HepG2 (cell line): ENCODE results near the gene LRIG1. TPM values are rescaled to one million over a fixed set of nuclear protein-coding genes. Genes with fewer than 3 reads are reported as not detected.

Source experiments
- ATAC-seq: fragments of 200-7000 bp; cut with Tn5 transposase; 3 replicates; pipeline ENCODE4 v1.9.1; 2020; ENCODE audit warnings: mild to moderate bottlenecking, moderate library complexity
- BruUV-seq: library from RNA; stranded (reverse); fragments of 400-500 nt; replicated peaks from 2 replicates; lab custom pipeline; 2021; lab: Mats Ljungman, UMichigan
- CTCF ChIA-PET: fragments of 300-600 bp; formaldehyde crosslinking; extraction: SDS; loops from one replicate; lab custom pipeline; 2021; ENCODE audit warnings: low total read pairs, inconsistent platforms, low intra/inter-chr PET ratio; lab: Yijun Ruan, JAX
- POLR2A ChIA-PET: fragments of 350-600 bp; sonication (Branson Sonifier 250); formaldehyde crosslinking; loops from one replicate; lab custom pipeline; 2020; ENCODE audit warnings: antibody characterized with exemption, inconsistent platforms; lab: Yijun Ruan, JAX
- DNase-seq: peaks from one replicate; pipeline ENCODE4 v3.0.0-alpha.2; 2015; ENCODE audit warnings: low spot score
- FAIRE-seq: peaks from 3 replicates; lab custom pipeline; 2011; peaks lifted over from hg19 to GRCh38; lab: Jason Lieb, UNC
- H2AFZ ChIP-seq: one replicate; pipeline ENCODE4 v1.6.1; 2011; ENCODE audit warnings: low read length, inconsistent platforms
- H3K27ac ChIP-seq: fragments of 300-600 bp; 3 replicates; pipeline ENCODE4 v1.8.0; 2011; ENCODE audit warnings: mixed run types, mild to moderate bottlenecking, mixed read lengths, low read length, inconsistent platforms; ENCODE audit not compliant: insufficient read depth; ENCODE audit errors: extremely low read length
- H3K27me3 ChIP-seq, 2 experiments: fragments of 200-600 bp in 1 of 2; 2 replicates in 1 of 2; 3 replicates in 1 of 2; pipeline versions ENCODE4 v1.6.0 to v1.8.0; 2011; ENCODE audit warnings: low read length in 2 of 2, mild to moderate bottlenecking in 2 of 2, moderate library complexity in 2 of 2, inconsistent platforms in 1 of 2; ENCODE audit not compliant: insufficient read depth in 2 of 2, control insufficient read depth in 1 of 2
- H3K36me3 ChIP-seq, 2 experiments: fragments of 200-600 bp in 1 of 2; replicated peaks in 1 of 2; 2 replicates in 1 of 2; 3 replicates in 1 of 2; pipeline versions ENCODE4 v1.5.1 to v1.8.0; 2011; ENCODE audit warnings: low read length in 2 of 2, inconsistent platforms in 1 of 2; ENCODE audit not compliant: insufficient read depth in 2 of 2, control insufficient read depth in 1 of 2
- H3K4me1 ChIP-seq: 2 replicates; pipeline ENCODE4 v1.5.1; 2012; ENCODE audit warnings: low read length, inconsistent platforms; ENCODE audit not compliant: insufficient read depth
- H3K4me2 ChIP-seq: 2 replicates; pipeline ENCODE4 v1.6.0; 2011; ENCODE audit warnings: low read depth, low read length, inconsistent platforms
- H3K4me3 ChIP-seq, 3 experiments: fragments of 200-600 bp in 1 of 3; sonication (generic), shearing (Covaris generic) in 1 of 3; replicated peaks in 1 of 3; 2 replicates each; pipeline ENCODE4 v1.5.1; 2011 to 2016; ENCODE audit warnings: low read length in 3 of 3, inconsistent platforms in 2 of 3, low read depth in 2 of 3, mild to moderate bottlenecking in 2 of 3, control low read depth in 1 of 3, mixed read lengths in 1 of 3; ENCODE audit not compliant: insufficient read depth in 1 of 3
- H3K79me2 ChIP-seq: one replicate; pipeline ENCODE4 v1.6.1; 2011; ENCODE audit warnings: low read length, inconsistent platforms; ENCODE audit not compliant: insufficient read depth
- H3K9ac ChIP-seq: 2 replicates; pipeline ENCODE4 v1.6.0; 2011; ENCODE audit warnings: mild to moderate bottlenecking, low read depth, low read length, inconsistent platforms; ENCODE audit not compliant: insufficient read depth
- H3K9me3 ChIP-seq: 2 replicates; pipeline ENCODE4 v1.5.1; 2012; ENCODE audit warnings: mild to moderate bottlenecking, low read length
- H4K20me1 ChIP-seq: 2 replicates; pipeline ENCODE4 v1.6.0; 2011; ENCODE audit warnings: inconsistent platforms, mild to moderate bottlenecking, low read length, moderate library complexity; ENCODE audit not compliant: insufficient read depth
- AGO2 ChIP-seq: fragments of 200-400 bp; formaldehyde crosslinking; optimal IDR thresholded peaks from 2 replicates; pipeline ENCODE3; 2017; ENCODE audit warnings: mild to moderate bottlenecking, low read depth, low read length, moderate library complexity
- DDIT3 ChIP-seq: sonication (generic); formaldehyde crosslinking; IDR thresholded peaks from 2 replicates; pipeline ENCODE4 v1.4.0; 2020; ENCODE audit warnings: mild to moderate bottlenecking, missing genetic modification reagents
- FOXC1 ChIP-seq: sonication (generic); formaldehyde crosslinking; IDR thresholded peaks from 2 replicates; pipeline ENCODE4 v1.8.0; 2022; ENCODE audit warnings: mild to moderate bottlenecking, missing genetic modification reagents, borderline replicate concordance
- GLMP ChIP-seq: sonication (generic); formaldehyde crosslinking; IDR thresholded peaks from 2 replicates; pipeline ENCODE4 v1.9.0; 2021; ENCODE audit warnings: missing genetic modification reagents, mild to moderate bottlenecking, borderline replicate concordance
- IRF1 ChIP-seq: sonication (generic); formaldehyde crosslinking; IDR thresholded peaks from 2 replicates; pipeline ENCODE4 v1.4.0; 2020; ENCODE audit warnings: low read depth, mild to moderate bottlenecking, missing genetic modification reagents
- KLF11 ChIP-seq: IDR thresholded peaks from 2 replicates; pipeline ENCODE4 v1.6.1; 2016; ENCODE audit warnings: missing compliant biosample characterization
- MAF1 ChIP-seq: sonication (generic); formaldehyde crosslinking; IDR thresholded peaks from 2 replicates; pipeline ENCODE4 v1.5.0; 2020; ENCODE audit warnings: missing genetic modification reagents, borderline replicate concordance
- NFIB ChIP-seq: sonication (generic); formaldehyde crosslinking; IDR thresholded peaks from 2 replicates; pipeline ENCODE4 v1.9.0; 2021; ENCODE audit warnings: missing genetic modification reagents, mild to moderate bottlenecking, borderline replicate concordance
- PHF5A ChIP-seq: IDR thresholded peaks from one replicate; pipeline ENCODE4 v1.6.1; 2018; ENCODE audit warnings: low read depth, missing genetic modification reagents; ENCODE audit not compliant: unreplicated experiment
- RFX3 ChIP-seq: IDR thresholded peaks from 2 replicates; pipeline ENCODE4 v1.6.1; 2016; ENCODE audit warnings: missing biosample characterization, missing genetic modification reagents
- TFDP1 ChIP-seq: IDR thresholded peaks from 2 replicates; pipeline ENCODE4 v1.6.1; 2016; ENCODE audit warnings: missing compliant biosample characterization, missing genetic modification reagents, borderline replicate concordance
- ZBTB26 ChIP-seq: IDR thresholded peaks from 2 replicates; pipeline ENCODE4 v1.6.1; 2016; ENCODE audit warnings: missing compliant biosample characterization, missing genetic modification reagents, borderline replicate concordance
- ZC3H13 ChIP-seq: sonication (generic); formaldehyde crosslinking; IDR thresholded peaks from 2 replicates; pipeline ENCODE4 v1.8.1; 2023; ENCODE audit warnings: mild to moderate bottlenecking, missing genetic modification reagents, moderate library complexity
- ZNF550 ChIP-seq: sonication (generic); formaldehyde crosslinking; IDR thresholded peaks from 2 replicates; pipeline ENCODE4 v1.4.0; 2020; ENCODE audit warnings: mild to moderate bottlenecking, missing genetic modification reagents, borderline replicate concordance
- ZNF569 ChIP-seq: sonication (generic); formaldehyde crosslinking; IDR thresholded peaks from 2 replicates; pipeline ENCODE4 v1.5.0; 2020; ENCODE audit warnings: mild to moderate bottlenecking, missing genetic modification reagents, moderate library complexity, borderline replicate concordance
- ZNF773 ChIP-seq: sonication (generic); formaldehyde crosslinking; IDR thresholded peaks from 2 replicates; pipeline ENCODE4 v1.4.0; 2020; ENCODE audit warnings: missing genetic modification reagents, borderline replicate concordance
- WGBS: methylation state at CpG from one replicate; pipeline ENCODE4 v1.1.6; 2017; ENCODE audit warnings: low lambda C conversion rate; 5-methylcytosine and 5-hydroxymethylcytosine counted together
- in situ Hi-C: cut with HindIII; loops from 2 replicates; pipeline ENCODE4 v1.10.0; 2017; ENCODE audit warnings: low pct_unique_long_range_greater_than_20kb; ENCODE audit not compliant: extremely low pct_ligation_motif_present
- intact Hi-C: fragments of 100-400 bp; cut with micrococcal nuclease; formaldehyde crosslinking; loops from one replicate; pipeline ENCODE4 v1.10.0; 2022; ENCODE audit not compliant: unreplicated experiment
- polyA plus RNA-seq, 8 experiments: library from polyadenylated mRNA; depleted of rRNA in 3 of 8; stranded (reverse) in 7 of 8; unstranded in 1 of 8; fragments of >200 nt; fragmentation: Illumina TruSeq in 4 of 8; extraction: Trizol in 4 of 8; gene quantifications; 2 replicates each; pipeline versions ENCODE4 v1.2.1 to v1.2.3, GENCODE V29; 2011 to 2016; ENCODE audit warnings: low read depth in 4 of 8, missing spikeins in 1 of 8, mixed read lengths in 1 of 8; ENCODE audit not compliant: insufficient read depth in 1 of 8
- total RNA-seq, 5 experiments: library from RNA; depleted of rRNA; stranded (reverse); fragments of >200 nt; fragmentation: Illumina TruSeq; extraction: Trizol; gene quantifications; 2 replicates each; pipeline ENCODE4 v1.2.3, GENCODE V29; 2016; ENCODE audit warnings: low read depth in 1 of 5

LRIG1 gene
- total and polyA plus RNA-seq, 2 of the 13 experiments (the other 11 are each of a cell fraction or from before 2014, with no cell fraction given) = 17.8 to 24.8 TPM

- TF ChIP-seq ZNF550 (no peak), MAF1 (no peak)
These were observed 118.7 kb downstream of the LRIG1 start (continued) for GRCh38 chr3:66382142-66382541.

GRCh38 chr3:66381626-66382025, 119.2 kb downstream of the LRIG1 start:
- POLR2A ChIA-PET = no interaction called here
- ATAC-seq = no peak
- no peak overlapping the region for H2AFZ ChIP-seq

More at GRCh38 chr3:66381626-66382025, 119.2 kb downstream of the LRIG1 start:
- H3K9me3 ChIP-seq = no peaks in the 10 kb centered on the region
- BruUV-seq = no TSS peak
- TF ChIP-seq GLMP (CRISPR knock-in tag) (no peak), ZC3H13 (no peak), KLF11 (CRISPR knock-in tag) (no peak), NFIB (CRISPR knock-in tag) (no peak), ZNF773 (CRISPR knock-in tag) (no peak), ZNF569 (no peak), AGO2 (no peak), DDIT3 (CRISPR knock-in tag) (no peak), TFDP1 (CRISPR knock-in tag) (no peak), IRF1 (no peak), PHF5A (CRISPR knock-in tag) (no peak), RFX3 (no peak), ZBTB26 (CRISPR knock-in tag) (no peak), FOXC1 (CRISPR knock-in tag) (no peak)
- in situ Hi-C loops = loop anchor here (10.0 kb wide), 1 partner anchor 107 kb away; no protein-coding TSS in a partner anchor
- H3K4me1 ChIP-seq = peaks cover 10% of the 10 kb centered on the region
- peaks cover 45 to 95% of the 10 kb centered on the region in 2 experiments for H3K36me3 ChIP-seq
- FAIRE-seq = no peak
- intact Hi-C loops = no loop called here
- H3K9ac ChIP-seq = no peak overlapping the region
- no peak overlapping the region for H3K4me3 ChIP-seq
- DNase-seq = no peak
- H4K20me1 ChIP-seq = no peaks in the 10 kb centered on the region
- no peak overlapping the region for H3K27ac ChIP-seq
- CTCF ChIA-PET = no interaction called here
- H3K79me2 ChIP-seq = no peaks in the 10 kb centered on the region
- WGBS = 92% methylated on average over 4 of the region's 7 CpGs
- no peaks in the 10 kb centered on the region for H3K27me3 ChIP-seq
- H3K4me2 ChIP-seq = no peak overlapping the region
